Measurements from ENCODE around the gene COL4A6.

DNA sequence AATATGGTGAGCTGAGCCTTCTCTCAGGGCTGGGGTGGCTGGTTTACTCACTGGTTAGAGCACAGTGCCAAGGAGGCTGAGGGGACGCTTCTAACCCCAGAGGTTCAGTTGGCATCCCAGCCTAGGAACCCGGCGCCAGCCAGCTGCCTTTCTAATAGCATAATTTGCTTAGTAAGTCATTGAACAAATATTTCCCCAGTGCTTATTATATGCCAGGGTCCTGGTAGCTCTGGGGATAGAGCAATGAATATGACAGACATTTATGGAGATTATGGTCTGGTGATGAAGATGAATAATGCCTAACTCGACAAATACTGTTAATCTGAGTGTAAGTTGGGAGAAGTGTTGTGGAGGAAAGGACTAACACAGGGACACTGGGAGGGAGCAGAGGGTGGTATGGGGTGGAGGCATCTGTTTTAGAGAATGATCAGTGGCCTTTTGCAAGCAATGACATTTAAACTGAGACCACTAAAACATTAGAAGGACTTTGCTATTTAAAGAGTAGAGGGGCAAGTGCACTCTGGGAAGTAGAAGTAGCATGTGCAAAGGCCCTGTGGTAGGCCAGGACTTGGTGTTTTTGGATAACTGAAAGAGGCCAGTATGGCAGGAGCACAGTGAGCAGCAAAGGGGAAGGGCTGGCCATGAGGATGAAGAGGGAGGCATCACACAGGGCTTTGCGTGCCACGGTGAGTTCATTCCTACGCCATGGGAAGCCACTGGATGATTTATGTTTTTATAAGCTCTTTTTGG lies 274.7 kb downstream of the COL4A6 start:
- TF ChIP-seq, protein P1, sequence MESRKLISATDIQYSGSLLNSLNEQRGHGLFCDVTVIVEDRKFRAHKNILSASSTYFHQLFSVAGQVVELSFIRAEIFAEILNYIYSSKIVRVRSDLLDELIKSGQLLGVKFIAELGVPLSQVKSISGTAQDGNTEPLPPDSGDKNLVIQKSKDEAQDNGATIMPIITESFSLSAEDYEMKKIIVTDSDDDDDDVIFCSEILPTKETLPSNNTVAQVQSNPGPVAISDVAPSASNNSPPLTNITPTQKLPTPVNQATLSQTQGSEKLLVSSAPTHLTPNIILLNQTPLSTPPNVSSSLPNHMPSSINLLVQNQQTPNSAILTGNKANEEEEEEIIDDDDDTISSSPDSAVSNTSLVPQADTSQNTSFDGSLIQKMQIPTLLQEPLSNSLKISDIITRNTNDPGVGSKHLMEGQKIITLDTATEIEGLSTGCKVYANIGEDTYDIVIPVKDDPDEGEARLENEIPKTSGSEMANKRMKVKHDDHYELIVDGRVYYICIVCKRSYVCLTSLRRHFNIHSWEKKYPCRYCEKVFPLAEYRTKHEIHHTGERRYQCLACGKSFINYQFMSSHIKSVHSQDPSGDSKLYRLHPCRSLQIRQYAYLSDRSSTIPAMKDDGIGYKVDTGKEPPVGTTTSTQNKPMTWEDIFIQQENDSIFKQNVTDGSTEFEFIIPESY (IDR thresholded peaks at IDR 0.05), result no peak
- TF ChIP-seq, protein P2, sequence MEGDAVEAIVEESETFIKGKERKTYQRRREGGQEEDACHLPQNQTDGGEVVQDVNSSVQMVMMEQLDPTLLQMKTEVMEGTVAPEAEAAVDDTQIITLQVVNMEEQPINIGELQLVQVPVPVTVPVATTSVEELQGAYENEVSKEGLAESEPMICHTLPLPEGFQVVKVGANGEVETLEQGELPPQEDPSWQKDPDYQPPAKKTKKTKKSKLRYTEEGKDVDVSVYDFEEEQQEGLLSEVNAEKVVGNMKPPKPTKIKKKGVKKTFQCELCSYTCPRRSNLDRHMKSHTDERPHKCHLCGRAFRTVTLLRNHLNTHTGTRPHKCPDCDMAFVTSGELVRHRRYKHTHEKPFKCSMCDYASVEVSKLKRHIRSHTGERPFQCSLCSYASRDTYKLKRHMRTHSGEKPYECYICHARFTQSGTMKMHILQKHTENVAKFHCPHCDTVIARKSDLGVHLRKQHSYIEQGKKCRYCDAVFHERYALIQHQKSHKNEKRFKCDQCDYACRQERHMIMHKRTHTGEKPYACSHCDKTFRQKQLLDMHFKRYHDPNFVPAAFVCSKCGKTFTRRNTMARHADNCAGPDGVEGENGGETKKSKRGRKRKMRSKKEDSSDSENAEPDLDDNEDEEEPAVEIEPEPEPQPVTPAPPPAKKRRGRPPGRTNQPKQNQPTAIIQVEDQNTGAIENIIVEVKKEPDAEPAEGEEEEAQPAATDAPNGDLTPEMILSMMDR (IDR thresholded peaks at IDR 0.05; ENCODE audit: low read depth, low read length, missing input control), result no peak
- TF ChIP-seq, protein P3, sequence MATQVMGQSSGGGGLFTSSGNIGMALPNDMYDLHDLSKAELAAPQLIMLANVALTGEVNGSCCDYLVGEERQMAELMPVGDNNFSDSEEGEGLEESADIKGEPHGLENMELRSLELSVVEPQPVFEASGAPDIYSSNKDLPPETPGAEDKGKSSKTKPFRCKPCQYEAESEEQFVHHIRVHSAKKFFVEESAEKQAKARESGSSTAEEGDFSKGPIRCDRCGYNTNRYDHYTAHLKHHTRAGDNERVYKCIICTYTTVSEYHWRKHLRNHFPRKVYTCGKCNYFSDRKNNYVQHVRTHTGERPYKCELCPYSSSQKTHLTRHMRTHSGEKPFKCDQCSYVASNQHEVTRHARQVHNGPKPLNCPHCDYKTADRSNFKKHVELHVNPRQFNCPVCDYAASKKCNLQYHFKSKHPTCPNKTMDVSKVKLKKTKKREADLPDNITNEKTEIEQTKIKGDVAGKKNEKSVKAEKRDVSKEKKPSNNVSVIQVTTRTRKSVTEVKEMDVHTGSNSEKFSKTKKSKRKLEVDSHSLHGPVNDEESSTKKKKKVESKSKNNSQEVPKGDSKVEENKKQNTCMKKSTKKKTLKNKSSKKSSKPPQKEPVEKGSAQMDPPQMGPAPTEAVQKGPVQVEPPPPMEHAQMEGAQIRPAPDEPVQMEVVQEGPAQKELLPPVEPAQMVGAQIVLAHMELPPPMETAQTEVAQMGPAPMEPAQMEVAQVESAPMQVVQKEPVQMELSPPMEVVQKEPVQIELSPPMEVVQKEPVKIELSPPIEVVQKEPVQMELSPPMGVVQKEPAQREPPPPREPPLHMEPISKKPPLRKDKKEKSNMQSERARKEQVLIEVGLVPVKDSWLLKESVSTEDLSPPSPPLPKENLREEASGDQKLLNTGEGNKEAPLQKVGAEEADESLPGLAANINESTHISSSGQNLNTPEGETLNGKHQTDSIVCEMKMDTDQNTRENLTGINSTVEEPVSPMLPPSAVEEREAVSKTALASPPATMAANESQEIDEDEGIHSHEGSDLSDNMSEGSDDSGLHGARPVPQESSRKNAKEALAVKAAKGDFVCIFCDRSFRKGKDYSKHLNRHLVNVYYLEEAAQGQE (IDR thresholded peaks at IDR 0.05), result no peak
- TF ChIP-seq TAF1 (conservative IDR thresholded peaks at IDR 0.05) (no peak), SP1 (IDR thresholded peaks at IDR 0.05) (no peak), YY1 (IDR thresholded peaks at IDR 0.05) (no peak), GABPA (IDR thresholded peaks at IDR 0.05 in 1 of 2, conservative IDR thresholded peaks at IDR 0.05 in 1 of 2) (no peak), FOXA1 (IDR thresholded peaks at IDR 0.05) (no peak), HNF4A (conservative IDR thresholded peaks at IDR 0.05) (no peak), RAD21 (IDR thresholded peaks at IDR 0.05) (no peak), HNF4G (IDR thresholded peaks at IDR 0.05) (no peak), JUND (IDR thresholded peaks at IDR 0.05) (no peak)
- TF ChIP-seq, protein P4, sequence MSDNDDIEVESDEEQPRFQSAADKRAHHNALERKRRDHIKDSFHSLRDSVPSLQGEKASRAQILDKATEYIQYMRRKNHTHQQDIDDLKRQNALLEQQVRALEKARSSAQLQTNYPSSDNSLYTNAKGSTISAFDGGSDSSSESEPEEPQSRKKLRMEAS (IDR thresholded peaks at IDR 0.05), result no peak
- TF ChIP-seq, protein P5, sequence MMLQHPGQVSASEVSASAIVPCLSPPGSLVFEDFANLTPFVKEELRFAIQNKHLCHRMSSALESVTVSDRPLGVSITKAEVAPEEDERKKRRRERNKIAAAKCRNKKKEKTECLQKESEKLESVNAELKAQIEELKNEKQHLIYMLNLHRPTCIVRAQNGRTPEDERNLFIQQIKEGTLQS (IDR thresholded peaks at IDR 0.05), result no peak
